Fibroblast of skin of right biceps (primary cell): ENCODE measurements around the gene TAX1BP3.
"Not testable (repeated sequence)": the region's sequence is repeated elsewhere in the genome, so short reads cannot be mapped to it uniquely, and the experiment has no call there.

Source experiments
- DNase-seq: peaks from one replicate; pipeline ENCODE4 v3.0.0-alpha.2; 2013

TAX1BP3 gene, protein sequence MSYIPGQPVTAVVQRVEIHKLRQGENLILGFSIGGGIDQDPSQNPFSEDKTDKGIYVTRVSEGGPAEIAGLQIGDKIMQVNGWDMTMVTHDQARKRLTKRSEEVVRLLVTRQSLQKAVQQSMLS

DNA sequence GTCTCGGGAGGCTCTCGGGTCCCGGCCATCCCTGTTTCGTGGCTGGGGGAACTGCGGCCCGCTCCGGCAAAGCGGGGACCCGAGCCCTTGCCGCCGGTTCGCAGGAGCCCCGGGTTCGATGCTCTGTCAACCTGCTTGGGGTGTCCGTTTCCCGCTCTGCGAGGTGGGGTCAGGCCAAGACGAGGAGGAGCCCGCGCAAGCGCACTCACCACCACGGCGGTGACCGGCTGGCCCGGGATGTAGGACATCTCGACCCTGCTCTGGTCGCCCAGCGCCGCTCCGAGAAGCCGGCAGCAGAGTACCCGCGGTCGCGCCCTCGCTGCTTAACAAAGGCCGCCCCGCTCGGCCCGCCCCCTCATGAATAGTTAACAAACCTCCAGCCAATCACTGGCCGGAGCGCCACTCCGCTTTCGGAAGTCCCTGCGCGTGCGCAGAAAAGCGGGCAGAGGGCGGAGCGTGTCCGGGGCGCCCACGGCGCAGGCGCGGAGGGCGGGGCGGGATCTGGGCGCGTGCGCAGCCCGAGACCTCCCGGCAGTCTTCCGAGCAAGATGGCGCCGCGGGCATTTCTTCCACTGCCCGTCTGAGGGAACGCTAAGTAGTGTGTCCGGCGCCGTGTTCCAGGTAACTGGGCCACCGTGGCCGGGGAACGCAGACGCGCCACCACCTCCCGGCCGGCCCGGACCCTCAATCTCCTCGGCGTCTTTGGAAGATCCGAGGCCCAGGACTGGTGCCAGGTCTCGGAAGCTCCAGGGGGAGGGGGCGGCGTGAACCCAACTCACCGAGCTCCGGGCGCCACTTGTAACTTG, at the start of gene TAX1BP3, which contains the start of gene EMC6:
TAX1BP3 (minus strand) TSS at position 300 of the 806 bp plus-strand sequence; CDS start at position 248, 52 bp downstream.
EMC6 (plus strand) TSS at position 534 of the 806 bp plus-strand sequence. CDS start 335 bp downstream, outside the sequence.
- DNase-seq = peak; percentile 97

DNA sequence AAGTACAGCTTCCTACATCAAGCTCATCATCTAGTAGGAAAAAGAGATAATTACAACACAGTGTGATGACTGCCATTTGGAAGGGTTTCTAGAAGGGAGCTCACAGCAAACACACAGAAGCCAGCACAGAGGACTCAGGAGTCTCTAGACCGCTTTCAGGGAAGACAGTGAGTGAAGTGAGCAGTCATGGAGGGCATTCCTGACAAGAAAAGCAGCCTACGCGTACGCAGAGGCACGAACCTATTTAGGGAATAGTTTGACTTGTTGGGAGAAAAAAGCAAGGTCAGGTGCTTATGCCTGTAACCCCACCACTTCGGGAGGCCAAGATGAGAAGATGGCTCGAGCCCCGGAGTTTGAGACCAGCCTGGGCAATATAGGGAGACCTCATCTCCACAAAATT, 46.9 kb upstream of the TAX1BP3 start:
- no peak for DNase-seq

- no peak for DNase-seq
These were observed 44.6 kb upstream of the TAX1BP3 start for GRCh38 chr17:3712811-3713463.

DNA sequence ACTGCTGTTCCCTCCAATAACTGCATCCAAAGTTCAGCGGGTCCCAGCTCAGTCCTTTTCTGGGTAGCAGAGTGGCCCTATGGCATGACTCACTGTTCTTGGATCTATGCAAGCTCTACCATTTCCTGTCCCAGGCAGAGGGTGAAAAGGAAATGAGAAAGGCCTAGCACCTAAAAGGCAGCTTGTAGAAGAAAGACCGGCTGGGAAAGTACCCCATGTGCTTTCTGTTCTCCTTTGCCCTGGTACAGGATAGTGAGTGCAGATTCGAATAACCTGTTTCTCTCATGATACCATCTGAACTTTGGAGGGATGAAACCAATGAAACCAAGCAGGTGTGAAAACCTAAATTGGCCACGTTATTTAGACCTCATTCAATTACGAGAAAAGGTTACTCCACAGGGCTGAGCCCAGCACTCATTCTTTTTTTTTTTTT, 42.6 kb upstream of the TAX1BP3 start:
- peak; percentile 49 for DNase-seq

DNA sequence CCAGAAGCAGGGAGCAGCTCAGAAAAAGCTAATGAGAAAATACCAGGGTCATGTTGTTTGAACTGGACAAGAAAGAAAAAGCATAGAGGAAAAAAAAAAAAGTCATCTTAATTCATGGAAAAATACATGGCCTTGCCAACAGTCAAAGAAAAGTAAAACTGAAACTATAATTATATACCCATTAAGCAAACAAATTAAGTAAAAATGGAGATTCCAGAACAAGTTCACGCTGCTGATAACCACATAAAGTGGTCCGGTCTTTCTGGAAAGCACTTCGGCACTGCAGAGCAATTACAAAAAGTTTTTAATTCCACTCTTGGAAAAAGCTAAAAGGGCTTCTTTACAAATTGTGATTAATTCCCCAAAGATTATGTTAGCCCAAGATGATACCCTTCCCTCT, 40.0 kb upstream of the TAX1BP3 start:
- no peak for DNase-seq

DNA sequence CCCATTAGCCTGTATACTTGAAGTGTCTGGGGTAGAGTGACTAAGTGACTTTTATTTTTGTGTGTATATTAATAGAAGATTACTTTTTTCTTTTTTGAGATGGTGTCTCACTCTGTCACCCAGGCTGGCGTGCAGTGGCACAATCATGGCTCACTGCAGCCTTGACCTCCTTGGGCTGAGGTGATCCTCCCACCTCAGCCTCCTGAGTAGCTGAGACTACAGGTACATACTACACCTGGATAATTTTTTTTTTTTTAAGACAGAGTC, 37.3 kb upstream of the TAX1BP3 start:
- not testable (repeated sequence) for DNase-seq

DNA sequence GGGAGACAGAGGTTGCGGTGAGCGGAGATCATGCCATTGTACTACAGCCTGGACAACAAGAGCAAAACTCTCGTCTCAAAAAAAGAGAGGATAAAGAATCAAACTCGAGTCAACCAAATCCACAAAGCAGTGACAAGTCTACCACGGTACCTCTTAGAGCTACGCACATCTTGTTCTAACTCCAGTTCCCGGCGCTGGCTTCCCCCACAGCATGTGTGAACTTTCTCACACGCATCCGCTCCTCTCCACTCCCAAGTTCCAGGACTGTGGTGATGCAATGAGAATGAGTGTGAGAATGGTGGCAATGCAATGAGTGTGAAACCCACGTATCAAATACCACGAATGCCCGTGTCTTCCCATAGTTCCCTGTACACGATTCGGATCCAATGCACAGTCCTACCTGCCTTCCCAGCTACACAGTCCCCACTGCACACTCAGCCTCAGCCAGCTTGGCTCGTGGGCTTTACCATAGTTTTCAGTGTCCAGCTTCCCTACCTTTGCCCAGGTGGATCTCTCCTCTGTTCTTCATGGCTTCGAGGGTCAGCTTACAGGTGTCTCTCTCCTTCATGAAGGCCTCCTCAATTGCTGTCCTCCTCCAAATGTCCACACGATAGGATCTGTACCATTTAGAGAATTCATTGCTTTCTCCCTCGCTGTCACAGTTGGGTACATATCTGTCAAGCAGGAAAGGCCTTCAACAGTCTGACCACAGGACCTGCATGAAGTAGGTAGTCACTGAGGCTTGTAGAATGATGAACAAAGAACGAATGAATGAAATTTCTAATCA, 36.7 kb upstream of the TAX1BP3 start:
- no peak for DNase-seq

DNA sequence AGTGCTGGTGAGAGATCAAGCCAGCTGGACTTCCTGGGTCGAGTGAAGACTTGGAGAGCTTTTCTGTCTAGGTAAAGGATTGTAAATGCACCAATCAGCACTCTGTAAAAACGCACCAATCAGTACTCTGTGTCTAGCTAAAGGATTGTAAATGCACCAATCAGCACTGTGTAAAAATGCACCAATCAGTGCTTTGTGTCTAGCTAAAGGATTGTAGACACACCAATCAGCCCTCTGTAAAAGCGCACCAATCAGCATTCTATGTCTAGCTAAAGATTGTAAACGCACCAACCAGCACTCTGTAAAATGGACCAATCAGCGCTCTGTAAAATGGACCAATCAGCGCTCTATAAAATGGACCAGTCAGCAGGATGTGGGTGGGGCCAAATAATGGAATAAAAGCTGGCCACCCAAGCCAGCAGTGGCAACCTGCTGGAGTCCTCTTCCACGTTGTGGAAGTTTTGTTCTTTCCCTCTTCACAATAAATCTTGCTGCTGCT, 33.7 kb upstream of the TAX1BP3 start:
- DNase-seq = not testable (repeated sequence)

DNA sequence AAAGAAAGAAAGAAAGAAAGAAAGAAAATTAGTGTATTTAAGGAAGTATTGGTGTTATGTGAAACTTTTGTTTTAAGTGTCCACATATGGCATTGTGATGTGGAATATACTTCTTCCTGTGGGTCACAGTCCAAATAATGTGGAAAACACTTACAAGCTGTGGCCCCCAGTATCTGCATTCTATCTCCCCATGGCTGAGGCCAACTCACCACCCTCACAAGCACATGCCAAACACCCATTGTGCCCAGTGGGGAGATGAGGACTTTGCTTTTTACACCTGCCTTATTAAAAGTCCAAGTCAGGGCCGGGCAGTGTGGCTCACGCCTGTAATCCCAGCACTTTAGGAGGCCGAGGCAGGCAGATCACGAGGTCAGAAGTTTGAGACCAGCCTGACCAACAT, 31.6 kb upstream of the TAX1BP3 start:
- DNase-seq = no peak

- DNase-seq = no peak
These were observed 29.8 kb upstream of the TAX1BP3 start for GRCh38 chr17:3698139-3698538.

- DNase-seq = no peak
These were observed 28.7 kb upstream of the TAX1BP3 start for GRCh38 chr17:3697103-3697476.

- DNase-seq = peak; percentile 8
These were observed 27.5 kb upstream of the TAX1BP3 start, which contains the start of gene P2RX5 for GRCh38 chr17:3695723-3696411. Gene P2RX5, minus strand, starts transcription at chr17:3696155. Its CDS starts 150 bp downstream, at chr17:3696005.

- no peak for DNase-seq
These were observed 26.8 kb upstream of the TAX1BP3 start for GRCh38 chr17:3695129-3695722.

GRCh38 chr17:3693829-3694231, 25.5 kb upstream of the TAX1BP3 start:
- no peak for DNase-seq

DNA sequence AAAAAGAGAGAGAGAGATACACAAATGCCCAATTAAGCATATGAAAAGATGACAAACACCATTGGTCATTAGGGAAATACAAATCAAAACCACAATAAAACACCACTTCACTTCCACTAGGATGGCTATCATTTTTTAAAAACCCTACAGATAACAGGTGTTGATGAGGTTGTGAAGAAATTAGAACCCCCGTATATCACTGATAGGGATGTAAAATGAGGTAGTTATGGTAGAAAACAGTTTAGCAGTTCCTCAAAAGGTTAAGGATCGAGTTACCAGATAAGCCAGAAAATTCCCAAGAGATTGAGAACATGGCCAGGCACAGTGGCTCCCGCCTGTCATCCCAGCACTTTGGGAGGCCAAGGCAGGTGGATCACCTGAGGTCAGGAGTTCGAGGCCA, 24.8 kb upstream of the TAX1BP3 start:
- DNase-seq = no peak

- DNase-seq = no peak
These were observed 24.0 kb upstream of the TAX1BP3 start for GRCh38 chr17:3692346-3692745.

DNA sequence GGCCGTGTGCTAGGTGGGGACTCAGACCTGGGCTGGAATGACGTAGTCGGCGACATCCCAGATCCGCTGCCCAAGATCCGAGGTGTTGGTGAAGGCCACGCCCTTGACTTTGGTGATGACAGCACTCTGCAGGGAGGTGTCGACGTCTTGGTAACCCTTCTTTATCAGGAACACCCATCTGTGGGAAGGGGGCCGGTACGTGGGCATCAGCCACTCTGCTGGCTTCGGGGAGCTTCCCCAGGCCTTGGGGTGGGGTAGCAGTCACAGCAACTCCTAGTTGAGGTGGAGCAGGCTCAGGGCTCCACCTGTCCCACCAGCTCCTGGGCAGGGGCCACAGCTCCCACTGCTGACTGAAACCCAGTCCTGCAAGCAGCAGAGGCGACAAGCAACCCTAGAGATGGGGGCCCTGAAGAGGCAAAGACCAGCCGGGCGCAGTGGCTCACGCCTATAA, 23.3 kb upstream of the TAX1BP3 start:
- DNase-seq = no peak

- DNase-seq = no peak
These were observed 21.8 kb upstream of the TAX1BP3 start for GRCh38 chr17:3690094-3690715.

- no peak for DNase-seq
These were observed 21.1 kb upstream of the TAX1BP3 start for GRCh38 chr17:3689262-3690093.

DNA sequence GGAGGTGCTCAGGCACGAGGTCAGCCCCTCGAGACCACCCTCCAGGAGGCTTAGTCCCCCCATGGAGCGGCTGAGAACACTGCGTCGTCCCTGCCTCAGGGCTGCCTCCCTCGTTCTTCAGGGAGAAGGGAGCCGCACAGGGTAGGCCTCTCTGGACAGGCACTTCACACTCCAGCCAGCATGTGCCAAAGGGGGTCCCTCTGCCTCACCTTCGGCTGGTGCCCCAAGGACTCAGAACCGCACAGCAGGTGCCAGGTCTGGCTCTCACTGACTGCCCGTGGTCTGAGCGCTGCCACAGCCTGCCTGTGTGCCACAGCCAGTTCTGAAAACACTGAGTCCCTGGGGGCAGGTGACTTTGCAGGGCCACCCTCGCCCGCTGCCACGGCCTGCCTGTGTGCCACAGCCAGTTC, 20.5 kb upstream of the TAX1BP3 start:
- DNase-seq = no peak
